Liver (tissue), 3 donors: ENCODE results near the gene FMN2.

ENCODE experiments used
- RAD21 ChIP-seq, 2 donors: IDR thresholded peaks; 2 replicates each; pipeline ENCODE4 v1.6.1; 2016; ENCODE audit warnings: antibody characterized with exemption in 2 of 2, mild to moderate bottlenecking in 2 of 2
- YY1 ChIP-seq: IDR thresholded peaks from 2 replicates; pipeline ENCODE4 v1.6.1; 2016; ENCODE audit warnings: antibody characterized with exemption, mild to moderate bottlenecking
- TF ChIP-seq, protein P1 (sequence below): fragments of 150-350 bp; IDR thresholded peaks from 2 replicates; pipeline ENCODE4 v1.5.1; 2017; ENCODE audit warnings: improper control_type of control experiment, low read depth, low read length; ENCODE audit not compliant: missing input control
- TF ChIP-seq, protein P2 (sequence below): IDR thresholded peaks from 2 replicates; pipeline ENCODE4 v1.6.1; 2016; ENCODE audit warnings: antibody characterized with exemption
- donor health status: healthy.
- donor health status: healthy.

DNA sequence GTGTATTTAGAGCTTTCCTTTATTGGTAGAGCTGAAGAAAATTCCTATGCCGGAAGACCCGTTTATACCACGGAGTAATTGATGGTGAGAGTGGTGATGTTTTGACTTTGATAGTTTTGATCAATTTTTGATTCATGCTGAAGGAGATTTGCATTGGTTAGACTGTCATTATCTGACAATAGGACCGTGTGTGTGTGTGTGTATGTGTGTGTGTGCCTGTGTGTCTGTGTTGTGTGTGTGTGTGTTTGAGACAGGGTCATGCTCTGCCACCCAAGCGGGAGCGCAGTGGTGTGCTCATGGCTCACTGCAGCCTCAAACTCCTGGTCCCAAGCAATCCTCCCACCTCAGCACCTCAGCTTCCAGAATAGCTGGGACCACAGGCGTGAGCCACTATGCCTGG, 9.6 kb downstream of the FMN2 start:
- TF ChIP-seq, protein P1, sequence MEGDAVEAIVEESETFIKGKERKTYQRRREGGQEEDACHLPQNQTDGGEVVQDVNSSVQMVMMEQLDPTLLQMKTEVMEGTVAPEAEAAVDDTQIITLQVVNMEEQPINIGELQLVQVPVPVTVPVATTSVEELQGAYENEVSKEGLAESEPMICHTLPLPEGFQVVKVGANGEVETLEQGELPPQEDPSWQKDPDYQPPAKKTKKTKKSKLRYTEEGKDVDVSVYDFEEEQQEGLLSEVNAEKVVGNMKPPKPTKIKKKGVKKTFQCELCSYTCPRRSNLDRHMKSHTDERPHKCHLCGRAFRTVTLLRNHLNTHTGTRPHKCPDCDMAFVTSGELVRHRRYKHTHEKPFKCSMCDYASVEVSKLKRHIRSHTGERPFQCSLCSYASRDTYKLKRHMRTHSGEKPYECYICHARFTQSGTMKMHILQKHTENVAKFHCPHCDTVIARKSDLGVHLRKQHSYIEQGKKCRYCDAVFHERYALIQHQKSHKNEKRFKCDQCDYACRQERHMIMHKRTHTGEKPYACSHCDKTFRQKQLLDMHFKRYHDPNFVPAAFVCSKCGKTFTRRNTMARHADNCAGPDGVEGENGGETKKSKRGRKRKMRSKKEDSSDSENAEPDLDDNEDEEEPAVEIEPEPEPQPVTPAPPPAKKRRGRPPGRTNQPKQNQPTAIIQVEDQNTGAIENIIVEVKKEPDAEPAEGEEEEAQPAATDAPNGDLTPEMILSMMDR, result no peak
- TF ChIP-seq, protein P2, sequence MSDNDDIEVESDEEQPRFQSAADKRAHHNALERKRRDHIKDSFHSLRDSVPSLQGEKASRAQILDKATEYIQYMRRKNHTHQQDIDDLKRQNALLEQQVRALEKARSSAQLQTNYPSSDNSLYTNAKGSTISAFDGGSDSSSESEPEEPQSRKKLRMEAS, result no peak
- TF ChIP-seq YY1 (no peak), RAD21 (IDR thresholded peaks at IDR 0.05) (no peak)
